Activated CD4-positive, alpha-beta T cell treated with anti-CD3 and anti-CD28 coated beads, Interleukin-2, Interleukin-4, amounts not matched to agents 100 ng/mL and 50 ng/mL, durations not matched to agents 16 hours and 8 hours (primary cell): ENCODE measurements around the gene PRKCE.

ENCODE experiments used
- DNase-seq: peaks from one replicate; pipeline ENCODE4 v3.0.0-alpha.2; 2020; ENCODE audit warnings: low spot score

The PRKCE gene

GRCh38 chr2:45780541-45781463 lies 129.3 kb downstream of the PRKCE start:
- no peak for DNase-seq

GRCh38 chr2:45781464-45781811 lies 130.0 kb downstream of the PRKCE start:
- no peak for DNase-seq

GRCh38 chr2:45782436-45782835 lies 131.0 kb downstream of the PRKCE start:
- DNase-seq, result no peak

- no peak for DNase-seq
These were observed 131.5 kb downstream of the PRKCE start for GRCh38 chr2:45782986-45783385.

- no peak for DNase-seq
These were observed 134.8 kb downstream of the PRKCE start for GRCh38 chr2:45786030-45786835.

- DNase-seq, result no peak
These were observed 135.4 kb downstream of the PRKCE start for GRCh38 chr2:45786836-45787357.

- no peak for DNase-seq
These were observed 136.9 kb downstream of the PRKCE start for GRCh38 chr2:45788401-45788800.

- no peak for DNase-seq
These were observed 137.8 kb downstream of the PRKCE start for GRCh38 chr2:45789317-45789716.

- DNase-seq, result no peak
These were observed 138.7 kb downstream of the PRKCE start for GRCh38 chr2:45789961-45790723.

- DNase-seq, result no peak
These were observed 142.0 kb downstream of the PRKCE start for GRCh38 chr2:45793305-45793962.

- no peak for DNase-seq
These were observed 142.7 kb downstream of the PRKCE start for GRCh38 chr2:45794134-45794617.

- DNase-seq, result no peak
These were observed 145.0 kb downstream of the PRKCE start for GRCh38 chr2:45796500-45796899.

- DNase-seq, result no peak
These were observed 146.2 kb downstream of the PRKCE start for GRCh38 chr2:45797451-45798230.

GRCh38 chr2:45799679-45800381 lies 148.4 kb downstream of the PRKCE start:
- DNase-seq, result no peak

GRCh38 chr2:45802499-45803138 lies 151.1 kb downstream of the PRKCE start:
- DNase-seq, result no peak

GRCh38 chr2:45804987-45805755 lies 153.7 kb downstream of the PRKCE start:
- DNase-seq, result no peak

- DNase-seq, result peak; percentile 11
These were observed 155.3 kb downstream of the PRKCE start for GRCh38 chr2:45806563-45807358.

GRCh38 chr2:45808294-45808800 lies 156.9 kb downstream of the PRKCE start:
- no peak for DNase-seq
